Hindlimb muscle (tissue), 1 donor: ENCODE data around the gene HEG1. TPM values are rescaled to one million over a fixed set of nuclear protein-coding genes. Genes with fewer than 3 reads are reported as not detected.

Experiments
- DNase-seq: peaks from one replicate; pipeline ENCODE4 v3.0.0-alpha.2; 2013
- polyA plus RNA-seq: library from polyadenylated mRNA; unstranded; fragments of 120-200 nt; gene quantifications from one replicate; pipeline ENCODE4 v1.2.1, GENCODE V29; 2013; ENCODE audit not compliant: insufficient read length

HEG1 gene
- polyA plus RNA-seq, 1 donor, result 27.2 TPM

DNA sequence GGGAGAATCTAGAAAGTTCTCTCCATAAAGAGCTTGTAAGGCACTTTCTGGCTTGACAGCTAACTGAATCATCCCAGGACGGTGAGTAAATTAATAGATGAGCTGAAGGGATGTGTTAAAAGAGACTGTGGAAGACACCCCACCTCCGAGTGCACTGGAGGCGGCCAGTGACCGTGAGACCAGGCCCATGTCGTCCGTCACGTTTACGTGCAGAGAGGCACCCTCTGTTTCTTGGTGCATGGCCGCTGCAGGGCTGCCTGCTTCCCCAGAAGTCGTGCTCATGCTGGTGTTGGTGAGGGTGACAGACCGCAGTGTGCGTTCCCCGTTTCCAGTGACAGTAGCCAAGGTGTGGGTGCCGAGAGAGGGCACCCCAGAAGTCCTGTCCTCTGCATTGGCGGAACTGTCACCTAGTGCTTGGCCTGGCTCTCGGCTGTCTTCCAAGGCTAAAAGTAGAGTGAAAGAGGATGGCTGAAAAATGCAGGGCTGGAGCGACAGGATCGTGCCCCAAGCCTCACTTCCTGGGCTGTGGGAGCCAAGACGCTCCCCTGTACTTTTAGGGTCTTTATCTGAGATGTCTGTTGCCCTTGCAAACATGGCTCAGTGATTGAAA, 41.1 kb downstream of the HEG1 start:
- no peak for DNase-seq

DNA sequence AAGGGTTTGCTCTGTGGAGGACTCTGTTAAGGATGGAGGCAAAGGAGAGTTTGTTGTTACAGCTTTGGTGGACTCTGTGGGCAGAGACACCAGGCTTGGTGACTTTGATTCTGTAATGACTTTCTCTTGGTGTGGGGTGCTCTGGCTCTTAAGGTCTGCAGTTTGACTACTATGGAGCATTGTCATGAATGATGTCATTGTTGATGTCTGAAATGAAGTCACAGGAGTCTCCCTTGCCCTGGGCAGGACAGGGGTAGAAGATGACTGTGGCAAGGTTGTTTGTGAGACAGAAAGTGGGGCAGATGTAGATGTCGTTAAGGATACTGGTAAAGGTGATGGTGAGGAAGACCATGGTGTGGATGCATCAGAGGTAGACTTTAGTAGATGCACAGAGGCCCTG, 42.7 kb downstream of the HEG1 start:
- DNase-seq, result no peak

DNA sequence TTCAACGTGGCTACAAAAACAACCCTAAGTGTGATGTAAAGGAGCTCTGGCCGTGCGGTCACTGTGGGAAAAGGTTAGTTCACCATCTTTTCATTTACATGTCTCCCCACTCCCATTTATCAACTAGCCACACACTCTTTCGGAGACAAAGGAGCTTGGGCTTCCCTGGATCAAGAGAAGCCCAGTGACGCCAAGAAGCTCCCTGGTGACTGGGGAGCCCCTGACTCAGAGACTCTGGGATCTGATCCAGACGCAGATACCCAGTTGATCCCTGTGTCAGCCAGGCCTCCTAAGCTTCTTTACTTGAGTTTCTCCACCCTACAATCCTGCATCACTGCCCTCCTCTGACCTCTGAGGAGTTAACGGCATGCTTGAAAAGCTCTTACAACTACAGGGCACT, 43.9 kb downstream of the HEG1 start:
- no peak for DNase-seq

DNA sequence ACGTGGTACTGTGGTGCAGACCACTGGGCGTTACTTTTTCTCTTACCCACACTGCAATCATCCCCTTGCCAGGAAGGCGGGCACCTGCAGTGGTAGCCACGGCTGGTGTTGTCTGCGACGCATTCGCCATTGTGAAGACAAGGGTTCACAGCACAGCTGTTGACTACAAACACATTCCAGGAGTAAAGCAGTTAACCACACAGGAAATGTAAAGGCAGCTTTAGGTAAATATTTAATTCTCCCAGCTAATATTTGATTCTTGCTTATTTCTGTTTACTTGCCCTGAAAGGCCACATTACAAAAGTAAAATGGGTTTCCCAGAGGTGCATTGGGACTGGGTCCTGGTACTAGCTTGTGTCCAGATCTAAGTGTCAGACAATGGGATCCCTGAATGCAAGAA, 45.4 kb downstream of the HEG1 start:
- no peak for DNase-seq

DNA sequence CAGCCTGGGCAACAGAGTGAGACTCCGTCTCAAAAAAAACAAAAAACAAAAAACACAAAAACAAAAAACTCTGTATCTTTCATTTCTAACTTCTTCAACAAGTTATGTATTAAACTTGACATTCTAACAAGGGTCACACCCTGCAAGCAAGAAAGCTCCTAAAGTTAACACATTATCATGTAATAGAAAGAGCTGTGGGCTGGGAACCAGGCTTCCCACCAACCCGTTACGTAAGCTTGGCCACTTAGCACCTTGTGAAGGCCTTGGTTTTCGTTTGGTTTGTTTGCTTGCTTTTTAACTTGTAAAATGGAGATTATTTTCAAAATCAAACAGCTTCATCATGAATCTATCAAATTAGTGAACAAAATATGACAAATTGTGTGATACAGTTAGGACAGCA, 47.0 kb downstream of the HEG1 start:
- DNase-seq, result no peak

DNA sequence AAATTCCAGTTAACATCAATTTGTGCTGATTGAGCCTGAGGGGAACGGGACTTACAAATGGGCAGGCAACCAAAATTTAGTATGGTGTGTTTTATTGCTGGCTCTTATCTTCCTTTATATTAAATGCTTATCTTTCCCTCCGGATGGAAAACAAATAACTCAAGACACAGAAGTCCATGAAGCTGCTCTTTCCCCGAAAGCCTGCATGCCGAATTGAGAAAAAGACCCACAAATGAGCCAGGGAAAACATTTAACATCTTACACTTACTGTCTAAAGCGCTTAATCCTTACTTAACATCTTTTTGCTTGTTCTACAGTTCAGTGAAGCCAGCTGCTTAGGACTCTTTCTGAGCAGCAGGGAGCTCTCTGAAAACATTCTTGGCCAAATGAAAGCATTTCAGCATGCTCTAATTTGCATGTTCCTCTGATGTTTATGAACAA, 49.5 kb downstream of the HEG1 start:
- DNase-seq, result no peak

DNA sequence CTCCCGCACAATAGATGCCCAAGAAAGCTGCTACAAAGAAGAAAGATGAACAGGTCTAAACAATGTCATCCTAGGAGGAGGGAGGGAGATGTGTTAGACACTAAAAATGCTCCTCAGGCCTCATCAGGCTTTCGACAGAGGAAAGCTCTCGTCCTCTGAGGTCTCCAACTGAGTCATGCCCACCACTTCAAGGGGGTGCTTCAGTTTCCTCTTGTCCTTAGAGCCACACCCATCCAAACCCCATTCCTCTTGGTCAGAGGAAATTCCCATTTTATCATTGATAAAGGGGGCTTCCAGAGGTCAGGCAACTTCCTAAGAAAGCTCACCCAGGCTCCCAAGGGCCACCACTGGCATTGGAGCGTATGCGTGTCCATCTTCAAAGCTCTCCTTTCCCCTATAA, 50.1 kb downstream of the HEG1 start:
- DNase-seq, result no peak

DNA sequence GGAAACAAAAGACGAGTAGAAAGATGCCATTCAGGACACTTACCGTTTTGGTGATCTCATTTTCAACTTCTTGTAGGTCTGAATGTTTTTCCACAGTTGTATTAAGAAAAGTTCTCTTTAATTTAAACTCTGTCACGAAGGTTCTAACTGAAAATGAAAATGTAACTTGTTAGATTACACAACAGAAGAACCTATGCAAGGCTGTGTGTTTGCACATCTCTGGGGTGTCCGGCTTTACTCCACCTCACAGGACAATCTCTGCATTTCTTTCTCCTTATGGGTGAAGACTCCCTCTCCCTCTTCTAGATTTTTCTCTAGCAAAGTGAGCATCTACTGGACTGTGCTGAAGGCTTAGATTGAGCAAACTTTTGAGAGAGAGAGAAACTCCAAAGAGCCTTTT, 50.6 kb downstream of the HEG1 start:
- no peak for DNase-seq

DNA sequence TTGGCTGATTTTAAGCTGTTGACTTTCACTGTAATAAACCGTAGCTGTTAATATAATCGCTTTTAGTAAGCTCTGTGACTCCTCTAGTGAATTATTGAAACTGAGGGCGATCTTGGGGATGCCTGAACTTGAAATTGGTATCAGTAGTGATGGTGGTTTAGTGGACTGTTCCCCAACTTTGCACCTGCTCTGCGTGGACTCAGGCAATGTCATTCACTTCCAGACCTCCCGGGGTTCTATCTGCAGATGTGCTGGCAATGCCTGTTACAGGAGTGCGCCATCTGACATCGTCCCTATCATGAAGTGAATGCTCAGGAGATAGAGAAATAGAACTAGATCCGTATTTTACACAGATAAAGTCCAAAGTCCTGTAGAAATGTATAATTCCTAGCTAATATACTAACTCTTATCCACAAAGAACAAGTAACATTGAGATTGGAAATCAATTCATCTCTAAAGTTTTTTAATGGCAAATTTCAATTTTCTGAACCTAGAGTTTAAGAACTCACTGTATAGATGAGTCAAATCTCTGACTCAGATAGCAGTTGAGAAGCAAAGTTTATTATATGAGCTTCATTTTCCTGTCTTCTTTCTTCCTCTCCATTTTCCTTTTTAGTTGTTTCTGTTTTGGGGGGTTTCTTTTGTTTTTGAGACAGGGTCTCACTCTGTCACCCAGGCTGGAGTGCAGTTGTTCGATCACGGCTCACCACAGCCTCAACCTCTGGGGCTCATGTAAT, 51.8 kb downstream of the HEG1 start:
- no peak for DNase-seq

DNA sequence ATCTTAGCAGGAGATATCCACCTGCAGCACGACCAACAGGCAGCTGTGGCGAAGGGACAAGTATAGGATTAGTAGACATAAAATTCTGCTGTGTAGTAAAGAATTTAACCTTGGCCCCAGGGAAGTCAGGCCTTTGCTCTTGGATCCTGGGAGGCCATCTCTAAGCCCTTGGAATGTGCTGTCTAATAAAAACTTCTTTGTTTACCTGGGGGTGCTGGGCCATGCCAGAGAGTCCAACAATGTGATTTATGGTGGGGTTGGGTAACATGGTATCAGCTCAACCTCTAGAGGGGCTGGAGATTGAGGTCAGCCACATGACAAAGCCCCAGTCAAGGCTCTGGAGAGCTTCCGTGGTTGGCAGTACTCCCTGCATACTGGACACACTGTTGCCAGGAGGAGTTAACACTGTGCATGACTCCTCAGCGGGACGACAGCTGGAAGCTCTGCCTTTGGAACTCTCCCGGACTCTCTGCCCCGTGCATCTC, 52.4 kb downstream of the HEG1 start:
- peak; percentile 51 for DNase-seq

DNA sequence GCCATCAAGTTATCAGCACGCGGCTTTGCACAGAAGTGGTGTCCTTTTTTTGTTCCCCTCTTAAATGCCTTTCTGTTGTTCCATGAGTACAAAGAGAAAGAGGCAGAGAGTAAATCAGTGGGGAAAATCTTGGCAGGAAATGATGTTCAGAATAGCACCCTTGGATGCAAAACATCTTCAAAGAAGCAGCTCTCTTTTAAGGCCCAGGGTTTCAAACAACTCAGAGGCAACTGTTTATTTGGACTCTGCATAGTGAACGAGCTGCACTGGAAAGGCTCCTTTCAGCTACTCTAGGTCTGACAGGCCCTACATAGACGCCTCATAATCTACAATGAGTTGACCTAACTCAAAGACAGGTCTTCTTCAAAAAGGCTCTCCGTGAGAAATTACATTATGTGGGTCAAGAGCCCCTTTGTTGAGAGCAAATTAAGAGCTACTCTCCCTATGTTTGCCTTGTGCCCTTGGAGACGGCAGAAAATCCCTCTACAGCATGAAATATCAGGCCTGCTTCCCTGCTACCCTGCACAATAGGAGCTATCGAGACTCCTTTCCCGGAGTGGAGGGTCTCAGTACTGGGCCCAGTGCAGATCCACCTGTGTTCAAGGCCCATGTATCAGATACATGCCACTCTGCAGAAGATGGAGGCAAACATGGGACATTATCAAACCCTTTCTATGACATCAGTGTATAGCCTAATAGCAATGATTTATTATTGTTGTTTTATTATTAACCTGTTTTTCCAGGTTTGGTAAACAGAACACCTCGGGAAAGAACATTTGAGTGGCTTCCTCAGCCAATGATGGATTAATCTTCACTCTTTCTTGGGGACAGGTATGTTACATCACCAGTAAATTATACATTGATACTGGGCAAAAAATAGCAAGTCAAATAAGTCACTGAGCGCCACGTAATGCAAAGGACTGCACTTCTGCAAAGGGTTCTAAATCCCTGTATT, 53.1 kb downstream of the HEG1 start:
- DNase-seq, result no peak

DNA sequence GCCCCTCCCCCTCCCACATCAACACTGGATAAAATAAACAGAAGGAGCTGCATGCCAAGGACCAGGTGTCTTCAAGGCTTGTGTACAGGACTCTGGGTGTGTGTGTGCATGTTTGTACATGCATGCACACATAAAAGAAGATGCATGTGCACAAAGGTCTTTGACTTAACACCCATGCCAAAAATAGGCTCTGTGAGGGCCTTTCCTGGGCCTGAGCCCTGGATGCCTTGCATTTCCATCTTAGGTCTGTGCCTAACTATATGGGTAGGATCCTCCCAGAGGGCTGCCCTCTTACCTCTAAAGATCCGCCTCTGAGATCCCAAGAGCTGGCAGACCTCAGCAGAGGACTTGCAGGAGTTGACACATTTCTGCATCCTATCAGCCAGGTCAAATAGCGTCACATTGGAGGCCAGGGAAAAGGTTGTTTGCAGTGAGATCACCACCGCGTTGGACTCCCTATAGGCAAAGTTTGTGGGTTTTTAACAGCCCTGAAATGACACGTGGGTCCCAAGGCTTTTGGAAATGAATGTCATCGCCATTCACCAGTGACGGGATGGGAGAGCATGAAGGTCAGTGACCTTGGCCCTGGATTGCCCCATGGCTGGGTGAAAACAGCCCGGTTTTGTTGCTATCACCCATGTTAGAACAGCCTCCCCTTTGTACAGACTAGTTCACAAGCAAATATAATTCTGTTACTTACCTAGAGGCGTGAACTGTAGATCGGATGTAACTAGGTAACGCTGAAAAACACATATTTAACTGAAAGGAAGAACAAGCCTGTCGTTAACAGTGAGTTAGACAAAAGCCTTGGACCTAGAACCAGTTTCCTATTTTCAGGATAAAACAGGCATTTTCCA, 54.0 kb downstream of the HEG1 start:
- DNase-seq, result no peak

DNA sequence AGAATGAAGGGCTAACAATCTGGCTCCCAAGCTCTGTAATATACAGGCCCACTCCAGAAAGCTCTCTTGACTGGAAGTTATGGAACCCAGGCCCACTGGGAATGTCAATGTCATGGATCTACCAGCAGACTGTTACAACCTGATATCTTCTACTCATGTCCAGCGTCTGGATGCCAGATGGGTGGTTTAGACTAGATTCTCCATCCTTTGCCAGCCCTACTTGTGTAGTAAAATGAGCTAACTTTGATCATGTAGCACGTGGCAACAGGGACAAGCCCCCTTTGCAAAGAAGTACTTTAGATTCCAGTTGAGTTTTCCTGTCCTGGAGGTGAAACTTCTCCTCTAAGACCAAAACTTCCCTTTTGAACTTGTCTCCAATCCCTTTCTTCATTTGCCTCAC, 55.1 kb downstream of the HEG1 start:
- DNase-seq, result no peak

DNA sequence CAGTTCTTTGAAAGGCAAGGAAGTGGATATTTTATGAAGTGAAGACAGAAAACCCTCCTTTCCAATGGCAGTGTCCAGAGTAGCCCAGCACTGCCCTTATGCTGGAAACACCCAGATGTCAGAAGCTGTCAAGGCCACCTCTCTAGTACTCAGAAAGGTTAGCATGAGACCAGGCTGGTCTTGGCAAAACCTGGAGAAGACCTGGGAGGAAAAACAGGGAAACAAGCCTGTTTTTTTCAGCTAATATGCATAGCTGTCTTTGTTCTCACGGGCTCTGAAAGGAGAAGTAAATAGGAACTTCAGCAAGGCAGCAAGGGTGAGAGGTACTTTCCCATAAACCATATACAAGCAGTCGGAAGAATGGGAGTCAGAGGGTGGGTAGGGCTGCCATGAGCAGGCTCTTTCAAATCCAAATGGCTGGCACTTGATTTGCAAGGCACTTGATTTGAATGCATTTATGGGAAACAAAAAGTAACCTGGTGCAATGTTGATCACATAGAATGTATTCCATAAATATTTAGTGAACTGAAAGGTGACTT, 55.8 kb downstream of the HEG1 start:
- no peak for DNase-seq

DNA sequence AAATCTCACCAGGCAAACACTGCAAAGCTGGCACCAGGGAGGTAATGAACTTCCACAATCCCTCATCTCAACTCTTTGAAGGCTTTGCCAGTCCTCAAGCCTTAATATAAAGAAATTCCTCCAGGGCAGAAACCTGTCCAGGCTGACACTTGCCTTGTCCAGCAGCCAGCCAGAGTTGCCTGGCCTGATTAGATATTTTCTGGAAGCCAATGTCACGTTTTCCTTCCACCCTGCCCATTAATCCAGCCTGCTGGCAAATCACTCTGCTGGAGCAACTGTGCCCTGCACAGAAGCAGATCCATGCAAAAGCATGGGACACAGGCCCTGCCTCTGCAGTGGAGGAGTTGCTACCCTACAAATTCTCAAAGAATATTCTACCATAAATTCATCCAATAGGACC, 56.5 kb downstream of the HEG1 start:
- DNase-seq, result peak; percentile 20

DNA sequence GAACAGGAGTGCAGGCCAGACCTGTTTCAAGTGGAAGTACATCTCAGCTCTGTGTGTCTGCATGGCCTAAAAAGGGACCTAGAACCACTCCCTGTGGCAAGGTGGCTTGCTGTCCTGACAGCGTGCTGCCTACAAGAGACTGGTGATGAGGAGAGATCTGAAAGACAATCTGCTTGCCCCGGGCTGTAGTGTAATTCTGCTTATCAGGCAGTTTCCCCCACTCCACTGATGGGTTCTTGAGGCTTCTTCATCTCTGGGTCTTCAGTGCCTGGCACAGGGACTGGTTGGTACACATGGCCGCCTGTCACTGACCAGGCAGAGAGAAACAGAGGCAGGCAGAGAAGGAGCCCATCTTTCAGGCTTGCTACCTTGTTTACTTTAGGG, 57.6 kb downstream of the HEG1 start:
- no peak for DNase-seq

DNA sequence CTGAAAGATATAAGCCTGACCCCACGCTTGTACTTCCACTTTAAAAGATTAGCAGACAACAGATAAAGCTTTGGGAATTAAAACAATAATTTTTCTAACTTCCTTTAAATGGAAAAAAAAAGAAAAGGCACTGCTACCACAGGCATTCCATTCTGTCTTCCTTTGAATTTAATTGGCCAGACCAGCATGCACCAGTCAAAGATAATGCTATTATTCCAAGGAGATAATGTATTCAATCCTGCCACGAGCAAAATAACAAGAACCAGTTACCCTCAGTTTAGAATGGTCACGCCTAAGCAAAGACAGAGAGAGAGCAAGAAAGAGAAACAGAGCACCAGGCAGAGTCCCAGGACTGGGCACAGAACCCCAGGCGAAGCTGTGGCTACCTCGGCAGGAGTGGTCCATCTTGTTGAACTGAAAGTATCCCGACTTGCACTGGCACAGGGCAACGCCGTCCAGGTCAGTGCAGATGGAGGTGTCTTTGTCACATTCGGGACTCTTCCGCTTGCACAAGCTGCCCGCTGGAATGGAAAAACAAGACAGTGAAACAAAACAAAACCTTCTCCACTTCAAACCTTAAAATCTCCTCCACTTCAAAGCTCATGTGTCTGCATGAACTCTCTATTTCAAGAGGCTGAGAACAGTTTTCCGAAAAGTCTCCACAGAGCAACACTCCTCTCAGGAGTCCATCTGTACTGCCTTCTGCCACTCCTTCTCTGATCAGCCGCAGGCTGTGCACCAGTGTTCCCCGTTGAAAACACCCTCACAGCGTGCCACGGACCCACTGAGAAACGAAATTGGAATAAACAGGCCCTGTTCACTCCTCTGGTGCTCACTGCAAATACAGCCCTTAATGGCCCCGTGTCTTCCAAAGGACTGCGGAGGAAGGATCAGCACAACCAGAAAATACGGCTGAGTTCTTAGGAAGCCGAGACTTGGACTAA, 58.2 kb downstream of the HEG1 start:
- DNase-seq, result no peak

DNA sequence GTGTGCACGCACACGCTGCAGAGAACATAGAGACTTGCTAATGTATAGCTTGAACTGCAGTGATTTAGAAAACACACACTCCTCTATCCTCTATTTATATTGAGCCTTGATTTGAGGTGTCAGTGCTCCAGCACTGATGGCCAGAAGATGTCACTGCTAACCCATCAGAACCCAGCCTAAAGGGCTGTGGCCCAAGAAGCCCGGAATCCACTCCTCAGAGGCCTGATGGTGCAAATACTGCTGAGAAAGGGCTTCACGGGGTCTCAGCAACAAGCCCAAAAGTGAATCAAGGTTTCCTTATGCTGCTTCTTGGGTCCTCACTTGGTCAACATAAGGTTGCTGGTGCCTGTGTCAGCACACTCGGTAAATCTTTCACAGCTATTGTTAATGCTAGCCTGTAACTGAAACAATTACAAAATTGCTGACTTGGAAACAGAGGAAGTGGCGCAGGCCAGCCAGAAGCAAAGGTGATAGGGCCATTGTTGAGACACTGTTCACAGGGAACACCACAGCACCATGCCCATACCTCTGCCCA, 60.3 kb downstream of the HEG1 start:
- peak; percentile 77 for DNase-seq

DNA sequence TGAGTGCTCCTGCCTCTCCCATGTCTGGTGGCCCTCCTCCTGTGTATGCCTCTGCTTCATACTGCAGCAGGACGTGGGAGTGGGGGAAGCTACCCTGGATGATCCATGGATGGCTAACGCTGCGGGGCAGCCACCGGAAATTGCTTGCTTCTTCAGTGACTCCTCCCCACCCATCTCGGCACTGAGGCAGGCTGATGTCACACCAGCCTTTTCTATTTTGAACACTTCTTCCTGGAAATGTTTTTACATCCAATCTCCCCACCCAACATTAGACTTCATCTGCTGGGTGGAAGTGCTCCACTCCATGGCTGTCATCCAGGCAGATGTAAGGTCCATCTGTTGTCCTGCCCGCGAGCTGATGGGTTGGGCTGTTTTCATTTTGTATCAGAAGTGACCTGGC, 62.3 kb downstream of the HEG1 start:
- DNase-seq, result peak; percentile 30

DNA sequence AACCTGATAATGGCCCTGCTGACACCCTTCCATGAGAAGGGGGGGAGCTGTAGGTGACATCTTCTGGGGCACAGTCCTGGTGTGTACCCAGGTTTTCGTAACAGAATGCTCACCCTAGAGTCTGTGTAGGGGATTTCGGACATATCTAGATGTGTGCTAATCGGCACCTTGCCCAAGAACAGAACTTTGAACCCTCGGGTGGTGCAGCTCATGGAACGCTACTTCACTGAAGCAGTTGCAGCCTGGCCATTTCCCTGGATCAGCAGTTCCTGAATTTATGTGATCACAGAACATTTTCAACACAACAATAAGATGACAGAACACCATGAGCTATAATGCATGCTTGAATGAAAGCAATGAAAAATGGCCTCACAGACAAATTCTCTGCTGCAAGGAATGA, 63.8 kb downstream of the HEG1 start:
- DNase-seq, result no peak
